ENCODE data around the gene SAMD13. TPM values are rescaled to one million over a fixed set of nuclear protein-coding genes. Genes with fewer than 3 reads are reported as not detected.

SAMD13 gene
- polyA plus RNA-seq, 1 of the 3 experiments (the other 2 are of a cell fraction) = 1.3 TPM

GRCh38 chr1:84366786-84367185 is 65.3 kb downstream of the SAMD13 start:
- DNase-seq = no peak
- Histone ChIP-seq H3K9me3 (no peaks in the 10 kb centered on the region), H3K4me2 (no peak overlapping the region), H4K20me1 (ENCODE audit: insufficient read depth) (no peaks in the 10 kb centered on the region), H3K9ac (no peak overlapping the region), H3K4me1 (ENCODE audit: control insufficient read depth in 1 of 2, insufficient read depth in 2 of 2, low read depth in 1 of 2, low read length in 1 of 2) (peaks cover 2 to 25% of the 10 kb centered on the region in 2 experiments; a peak in 3 of 4 replicates), H3K36me3 (replicated peaks in 1 of 2; ENCODE audit: control insufficient read depth in 1 of 2, insufficient read depth in 2 of 2, low read length in 1 of 2) (no peaks in the 10 kb centered on the region), H3K27me3 (ENCODE audit: insufficient read depth) (no peaks in the 10 kb centered on the region), H3F3A (replicated peaks; ENCODE audit: insufficient read depth) (peaks cover 12% of the 10 kb centered on the region), H3K79me2 (ENCODE audit: insufficient read depth) (no peaks in the 10 kb centered on the region), H2AFZ (ENCODE audit: low read depth) (no peak overlapping the region), H3K9me2 (no peaks in the 10 kb centered on the region), H3K27ac (ENCODE audit: low read depth in 2 of 2, low read length in 1 of 2) (no peak overlapping the region; a peak in 1 of 4 replicates), H3K4me3 (ENCODE audit: low read depth in 2 of 2, low read length in 1 of 2) (no peak overlapping the region)
- POLR2A ChIA-PET = no interaction called here
- CTCF ChIA-PET = interaction anchor here (0.6 kb wide), 1 partner anchor 119 kb away, joined by 3 read pairs; no protein-coding TSS in a partner anchor
- TF ChIP-seq FOXM1 (IDR thresholded peaks at IDR 0.05; ENCODE audit: low read depth) (no peak), RAD21 (IDR thresholded peaks at IDR 0.05; ENCODE audit: low read length) (no peak), RXRA (IDR thresholded peaks at IDR 0.05; ENCODE audit: borderline replicate concordance, low read depth) (no peak), ELF1 (IDR thresholded peaks at IDR 0.05) (no peak), FOXJ3 (CRISPR knock-in tag; IDR thresholded peaks at IDR 0.05) (no peak), MAX (IDR thresholded peaks at IDR 0.05; ENCODE audit: low read depth) (no peak), TEAD4 (IDR thresholded peaks at IDR 0.05; ENCODE audit: borderline replicate concordance, insufficient read depth) (no peak), REST (IDR thresholded peaks at IDR 0.05; ENCODE audit: low read depth, low read length) (no peak), FOSL2 (IDR thresholded peaks at IDR 0.05; ENCODE audit: borderline replicate concordance, low read depth) (no peak), JUND (IDR thresholded peaks at IDR 0.05) (no peak), RCOR1 (IDR thresholded peaks at IDR 0.05; ENCODE audit: low read length) (no peak), RFX5 (IDR thresholded peaks at IDR 0.05; ENCODE audit: low read length) (no peak)
- 97% methylated on average over 2 of the region's 2 CpGs for WGBS (ENCODE audit: low lambda C conversion rate)

- no peaks in the 10 kb centered on the region for H4K20me1 ChIP-seq (ENCODE audit: insufficient read depth)
- no peaks in the 10 kb centered on the region for H3K36me3 ChIP-seq (replicated peaks in 1 of 2; ENCODE audit: control insufficient read depth in 1 of 2, insufficient read depth in 2 of 2, low read length in 1 of 2)
- peaks cover 12% of the 10 kb centered on the region for H3F3A ChIP-seq (replicated peaks; ENCODE audit: insufficient read depth)
- H3K4me1 ChIP-seq (ENCODE audit: control insufficient read depth in 1 of 2, insufficient read depth in 2 of 2, low read depth in 1 of 2, low read length in 1 of 2) = peaks cover 2 to 25% of the 10 kb centered on the region in 2 experiments; a peak in 3 of 4 replicates
- H3K9ac ChIP-seq = no peak overlapping the region
- H3K9me3 ChIP-seq = no peaks in the 10 kb centered on the region
- H2AFZ ChIP-seq (ENCODE audit: low read depth) = no peak overlapping the region
- no peak overlapping the region for H3K4me3 ChIP-seq (ENCODE audit: low read depth in 2 of 2, low read length in 1 of 2)
- POLR2A ChIA-PET = no interaction called here
- no peaks in the 10 kb centered on the region for H3K27me3 ChIP-seq (ENCODE audit: insufficient read depth)
- H3K79me2 ChIP-seq (ENCODE audit: insufficient read depth) = no peaks in the 10 kb centered on the region
- CTCF ChIA-PET = interaction anchor here (0.6 to 1.3 kb wide), 2 partner anchors 13 to 120 kb away, joined by 3 to 4 read pairs; no protein-coding TSS in a partner anchor
- no peak for DNase-seq
- WGBS (ENCODE audit: low lambda C conversion rate) = 53% methylated on average over 1 of the region's 1 CpG
- H3K9me2 ChIP-seq = no peaks in the 10 kb centered on the region
- no peak overlapping the region for H3K4me2 ChIP-seq
- H3K27ac ChIP-seq (ENCODE audit: low read depth in 2 of 2, low read length in 1 of 2) = no peak overlapping the region
- TF ChIP-seq MEF2A (IDR thresholded peaks at IDR 0.05; ENCODE audit: borderline replicate concordance, low read depth) (no peak), CHD2 (IDR thresholded peaks at IDR 0.05; ENCODE audit: low read length, partially characterized antibody) (no peak), CTCF (IDR thresholded peaks at IDR 0.05) (no peak), TEAD4 (IDR thresholded peaks at IDR 0.05; ENCODE audit: borderline replicate concordance, insufficient read depth) (no peak), ELF1 (IDR thresholded peaks at IDR 0.05) (no peak), RXRA (IDR thresholded peaks at IDR 0.05; ENCODE audit: borderline replicate concordance, low read depth) (no peak)
These were observed 65.7 kb downstream of the SAMD13 start for GRCh38 chr1:84367219-84367618.

Measured in SK-N-SH (cell line).